Astrocyte (in vitro differentiated cells and primary cell): Measurements from ENCODE around the gene IGF1R. TPM values are rescaled to one million over a fixed set of nuclear protein-coding genes. Genes with fewer than 3 reads are reported as not detected.

ENCODE experiments used
- DNase-seq: peaks from one replicate; pipeline ENCODE4 v3.0.0-alpha.2; 2010; ENCODE audit warnings: low read depth
- FAIRE-seq: peaks from 2 replicates; lab custom pipeline; 2011; peaks lifted over from hg19 to GRCh38; lab: Jason Lieb, UNC
- H2AFZ ChIP-seq: 2 replicates; pipeline ENCODE4 v1.6.0; 2012; ENCODE audit warnings: low read depth, low read length, inconsistent platforms
- H3K27ac ChIP-seq: 2 replicates; pipeline ENCODE4 v1.5.1; 2011; ENCODE audit warnings: low read depth, low read length, inconsistent platforms
- H3K27me3 ChIP-seq: 2 replicates; pipeline ENCODE4 v1.6.0; 2011; ENCODE audit warnings: low read length, inconsistent platforms; ENCODE audit not compliant: insufficient read depth
- H3K36me3 ChIP-seq: 2 replicates; pipeline ENCODE4 v1.5.1; 2011; ENCODE audit warnings: low read length, inconsistent platforms; ENCODE audit not compliant: insufficient read depth
- H3K4me1 ChIP-seq: 2 replicates; pipeline ENCODE4 v1.5.1; 2011; ENCODE audit warnings: low read length, inconsistent platforms; ENCODE audit not compliant: insufficient read depth
- H3K4me2 ChIP-seq: 2 replicates; pipeline ENCODE4 v1.6.0; 2012; ENCODE audit warnings: low read length, inconsistent platforms
- H3K4me3 ChIP-seq: 2 replicates; pipeline ENCODE4 v1.5.1; 2011; ENCODE audit warnings: low read depth, mild to moderate bottlenecking, low read length, inconsistent platforms; ENCODE audit not compliant: insufficient read depth
- H3K79me2 ChIP-seq: 2 replicates; pipeline ENCODE4 v1.6.0; 2012; ENCODE audit warnings: mild to moderate bottlenecking, low read length, inconsistent platforms; ENCODE audit not compliant: insufficient read depth
- H3K9ac ChIP-seq: 2 replicates; pipeline ENCODE4 v1.6.0; 2012; ENCODE audit warnings: mild to moderate bottlenecking, low read length, inconsistent platforms
- H3K9me3 ChIP-seq: 2 replicates; pipeline ENCODE4 v1.5.1; 2012; ENCODE audit warnings: low read depth, mild to moderate bottlenecking, low read length, inconsistent platforms; ENCODE audit not compliant: insufficient read depth
- H4K20me1 ChIP-seq: 2 replicates; pipeline ENCODE4 v1.6.0; 2012; ENCODE audit warnings: low read length, inconsistent platforms; ENCODE audit not compliant: insufficient read depth
- H3K27ac Mint-ChIP-seq: one replicate; pipeline ENCODE4 v1.8.0; 2021; ENCODE audit warnings: mild to moderate bottlenecking, mixed read lengths; ENCODE audit not compliant: unreplicated experiment
- H3K27me3 Mint-ChIP-seq: one replicate; pipeline ENCODE4 v1.8.0; 2021; ENCODE audit warnings: low read depth, mixed read lengths; ENCODE audit not compliant: unreplicated experiment
- H3K36me3 Mint-ChIP-seq: one replicate; pipeline ENCODE4 v1.8.0; 2021; ENCODE audit warnings: low read depth, mixed read lengths; ENCODE audit not compliant: unreplicated experiment
- H3K4me1 Mint-ChIP-seq: one replicate; pipeline ENCODE4 v1.8.0; 2021; ENCODE audit warnings: low read depth, mixed read lengths; ENCODE audit not compliant: unreplicated experiment
- H3K4me3 Mint-ChIP-seq: one replicate; pipeline ENCODE4 v1.8.0; 2021; ENCODE audit warnings: mild to moderate bottlenecking, moderate library complexity, mixed read lengths; ENCODE audit not compliant: unreplicated experiment
- H3K9me3 Mint-ChIP-seq: one replicate; pipeline ENCODE4 v1.8.0; 2021; ENCODE audit warnings: mild to moderate bottlenecking, mixed read lengths; ENCODE audit not compliant: unreplicated experiment
- EZH2 ChIP-seq: IDR thresholded peaks from 2 replicates; pipeline ENCODE4 v1.6.1; 2012; ENCODE audit warnings: mild to moderate bottlenecking, low read length, inconsistent platforms; ENCODE audit not compliant: insufficient read depth
- total RNA-seq: library from RNA; stranded (reverse); gene quantifications from 2 replicates; pipeline ENCODE4 v1.2.1, GENCODE V29; 2021
- TF ChIP-seq, protein P1 (sequence below): IDR thresholded peaks from 2 replicates; pipeline ENCODE4 v1.5.1; 2011; ENCODE audit warnings: low read depth, mild to moderate bottlenecking, inconsistent platforms, low read length, moderate library complexity; ENCODE audit not compliant: insufficient read depth

IGF1R gene
- total RNA-seq, 1 donor from 2014 or later: 270 TPM

DNA sequence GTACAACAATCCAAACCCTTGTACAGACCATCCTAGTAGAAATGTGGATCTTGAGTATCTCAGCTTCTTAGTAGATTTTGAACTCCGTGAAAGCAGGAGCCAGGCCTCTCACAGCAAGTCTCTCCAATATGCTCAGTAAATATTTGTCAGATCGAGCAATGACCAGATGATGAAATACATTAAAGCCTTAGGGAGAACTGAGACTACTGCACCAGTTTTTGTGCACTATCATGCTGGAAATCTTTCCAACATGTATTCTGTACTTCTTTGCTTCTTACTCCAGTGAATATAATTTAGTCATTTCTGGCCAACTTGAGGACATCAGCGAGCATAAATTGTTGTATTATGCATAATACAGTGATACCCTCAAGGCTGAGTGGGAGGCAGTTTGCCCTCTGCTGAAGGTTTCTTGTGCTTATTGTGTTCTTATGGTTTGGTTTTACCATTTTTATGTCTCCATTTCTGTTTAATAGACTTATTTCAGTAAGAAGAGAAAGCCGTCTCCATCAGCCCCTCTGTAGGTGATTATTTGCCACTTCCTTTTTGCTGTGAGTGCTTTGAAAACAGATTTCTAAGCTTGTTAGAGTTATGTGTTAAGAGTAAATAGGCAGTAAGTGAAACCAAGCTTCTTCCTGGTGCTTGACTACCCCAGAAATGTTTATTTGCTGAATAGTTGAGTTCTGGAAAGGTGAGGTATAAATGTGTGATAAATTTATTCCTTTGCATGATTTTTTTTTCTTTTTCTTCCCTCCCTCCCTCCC lies 212.1 kb downstream of the IGF1R start:
- H3K27ac ChIP-seq: no peak overlapping the region
- H3K4me1 ChIP-seq: peaks cover 31% of the 10 kb centered on the region
- FAIRE-seq (no peak), DNase-seq (no peak)
- no peak overlapping the region for H3K9ac ChIP-seq
- peaks cover 64% of the 10 kb centered on the region for H3K4me1 Mint-ChIP-seq
- H3K36me3 ChIP-seq: no peaks in the 10 kb centered on the region
- H3K27ac Mint-ChIP-seq: peak overlapping the region; percentile 27
- H3K4me3 Mint-ChIP-seq: no peak overlapping the region
- no peaks in the 10 kb centered on the region for H3K27me3 Mint-ChIP-seq
- H3K4me2 ChIP-seq: no peak overlapping the region
- H3K9me3 Mint-ChIP-seq: no peaks in the 10 kb centered on the region
- peaks cover 1% of the 10 kb centered on the region for H3K36me3 Mint-ChIP-seq
- H3K79me2 ChIP-seq: peaks cover 93% of the 10 kb centered on the region
- no peaks in the 10 kb centered on the region for H3K9me3 ChIP-seq
- H4K20me1 ChIP-seq: no peaks in the 10 kb centered on the region
- no peak for TF ChIP-seq EZH2
- TF ChIP-seq, protein P1, sequence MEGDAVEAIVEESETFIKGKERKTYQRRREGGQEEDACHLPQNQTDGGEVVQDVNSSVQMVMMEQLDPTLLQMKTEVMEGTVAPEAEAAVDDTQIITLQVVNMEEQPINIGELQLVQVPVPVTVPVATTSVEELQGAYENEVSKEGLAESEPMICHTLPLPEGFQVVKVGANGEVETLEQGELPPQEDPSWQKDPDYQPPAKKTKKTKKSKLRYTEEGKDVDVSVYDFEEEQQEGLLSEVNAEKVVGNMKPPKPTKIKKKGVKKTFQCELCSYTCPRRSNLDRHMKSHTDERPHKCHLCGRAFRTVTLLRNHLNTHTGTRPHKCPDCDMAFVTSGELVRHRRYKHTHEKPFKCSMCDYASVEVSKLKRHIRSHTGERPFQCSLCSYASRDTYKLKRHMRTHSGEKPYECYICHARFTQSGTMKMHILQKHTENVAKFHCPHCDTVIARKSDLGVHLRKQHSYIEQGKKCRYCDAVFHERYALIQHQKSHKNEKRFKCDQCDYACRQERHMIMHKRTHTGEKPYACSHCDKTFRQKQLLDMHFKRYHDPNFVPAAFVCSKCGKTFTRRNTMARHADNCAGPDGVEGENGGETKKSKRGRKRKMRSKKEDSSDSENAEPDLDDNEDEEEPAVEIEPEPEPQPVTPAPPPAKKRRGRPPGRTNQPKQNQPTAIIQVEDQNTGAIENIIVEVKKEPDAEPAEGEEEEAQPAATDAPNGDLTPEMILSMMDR: no peak
- H3K27me3 ChIP-seq: no peaks in the 10 kb centered on the region
- no peak overlapping the region for H2AFZ ChIP-seq
- H3K4me3 ChIP-seq: no peak overlapping the region

DNA sequence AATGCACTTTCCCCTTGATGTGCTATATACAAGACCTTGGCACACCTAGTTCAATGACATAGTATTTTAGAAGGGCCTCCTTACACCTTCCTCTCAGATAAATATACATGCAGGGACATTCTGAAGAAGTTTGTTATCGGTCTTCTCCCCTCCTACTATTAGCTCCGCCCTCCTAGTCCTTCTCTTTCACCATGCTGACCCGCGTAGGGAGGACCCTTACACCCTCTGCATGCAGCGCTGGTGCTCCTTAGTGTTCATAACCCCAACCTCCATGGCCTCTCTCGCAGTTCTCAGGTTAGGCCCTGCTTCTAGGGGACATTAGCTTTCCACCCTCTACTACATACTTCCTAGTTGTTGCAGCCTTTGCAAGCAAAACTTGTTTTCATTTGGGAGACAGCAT lies 212.8 kb downstream of the IGF1R start:
- peaks cover 3% of the 10 kb centered on the region for H3K36me3 Mint-ChIP-seq
- TF ChIP-seq EZH2: no peak
- Histone ChIP-seq H3K27ac (no peak overlapping the region), H3K9ac (no peak overlapping the region), H3K9me3 (no peaks in the 10 kb centered on the region), H3K4me2 (no peak overlapping the region), H3K36me3 (no peaks in the 10 kb centered on the region), H3K79me2 (peaks cover 93% of the 10 kb centered on the region), H3K27me3 (no peaks in the 10 kb centered on the region), H3K4me3 (no peak overlapping the region), H2AFZ (no peak overlapping the region), H4K20me1 (no peaks in the 10 kb centered on the region), H3K4me1 (peaks cover 31% of the 10 kb centered on the region)
- peaks cover 61% of the 10 kb centered on the region for H3K4me1 Mint-ChIP-seq
- no peak overlapping the region for H3K4me3 Mint-ChIP-seq
- no peak for FAIRE-seq
- H3K27ac Mint-ChIP-seq: no peak overlapping the region
- no peaks in the 10 kb centered on the region for H3K27me3 Mint-ChIP-seq
- no peak for DNase-seq
- no peaks in the 10 kb centered on the region for H3K9me3 Mint-ChIP-seq

DNA sequence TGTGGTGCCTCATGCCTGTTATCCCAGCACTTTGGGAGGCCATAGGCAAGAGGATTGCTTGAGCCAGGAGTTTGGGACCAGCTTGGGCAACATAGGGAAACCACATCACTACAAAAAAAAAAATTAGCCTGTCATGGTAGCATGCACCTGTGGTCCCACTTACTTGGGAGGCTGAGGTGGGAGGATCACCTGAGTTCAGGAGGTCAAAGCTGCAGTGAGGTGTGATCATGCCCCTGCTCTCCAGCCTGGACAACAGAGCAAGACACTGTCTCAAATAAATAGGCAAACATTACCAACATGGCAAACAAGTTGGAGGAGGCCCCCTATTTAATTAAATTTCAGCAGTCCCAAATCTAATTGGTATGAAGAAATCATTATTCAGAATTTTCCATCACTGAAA lies 215.6 kb downstream of the IGF1R start:
- H3K27ac ChIP-seq: no peak overlapping the region
- H2AFZ ChIP-seq: no peak overlapping the region
- H3K4me2 ChIP-seq: no peak overlapping the region
- no peak overlapping the region for H3K4me3 ChIP-seq
- no peak for FAIRE-seq
- Mint-ChIP-seq H3K36me3 (peaks cover 3% of the 10 kb centered on the region), H3K27ac (no peak overlapping the region), H3K4me1 (peaks cover 50% of the 10 kb centered on the region), H3K9me3 (no peaks in the 10 kb centered on the region), H3K27me3 (no peaks in the 10 kb centered on the region), H3K4me3 (no peak overlapping the region)
- H3K9me3 ChIP-seq: no peaks in the 10 kb centered on the region
- no peak for DNase-seq
- H3K4me1 ChIP-seq: peaks cover 23% of the 10 kb centered on the region
- H3K36me3 ChIP-seq: no peaks in the 10 kb centered on the region
- no peak overlapping the region for H3K9ac ChIP-seq
- no peaks in the 10 kb centered on the region for H4K20me1 ChIP-seq
- TF ChIP-seq, protein P1: no peak
- peaks cover 98% of the 10 kb centered on the region for H3K79me2 ChIP-seq
- H3K27me3 ChIP-seq: no peaks in the 10 kb centered on the region
